SK-N-SH (cell line): ENCODE measurements around the gene FOSL1.

Source experiments
- CTCF ChIP-seq: fragments of 200-600 bp; sonication (generic); IDR thresholded peaks from 2 replicates; pipeline ENCODE4 v1.6.1; 2017; ENCODE audit warnings: antibody characterized with exemption, mild to moderate bottlenecking, moderate library complexity
- GABPA ChIP-seq: IDR thresholded peaks from 2 replicates; pipeline ENCODE4 v1.4.0; 2012; ENCODE audit warnings: low read depth, mild to moderate bottlenecking
- MEF2A ChIP-seq: IDR thresholded peaks from 2 replicates; pipeline ENCODE4 v1.4.0; 2012; ENCODE audit warnings: low read depth, borderline replicate concordance
- SIN3A ChIP-seq: IDR thresholded peaks from 2 replicates; pipeline ENCODE4 v1.6.1; 2012; ENCODE audit warnings: low read depth, mild to moderate bottlenecking, low read length, moderate library complexity, borderline replicate concordance

GRCh38 chr11:65861165-65861505, 39.1 kb downstream of the FOSL1 start:
- no peak for TF ChIP-seq CTCF
- TF ChIP-seq GABPA: no peak
- TF ChIP-seq SIN3A: no peak
- TF ChIP-seq MEF2A: no peak
